Mammary epithelial cell (primary cell): Measurements from ENCODE around the gene CDCA5.

Experiments
- CTCF ChIP-seq, 2 donors: IDR thresholded peaks in 1 of 2; conservative IDR thresholded peaks in 1 of 2; 2 replicates each; pipeline ENCODE4 v1.5.1; 2011 to 2012; ENCODE audit warnings: inconsistent platforms in 2 of 2, low read length in 2 of 2, mild to moderate bottlenecking in 2 of 2, control low read depth in 1 of 2, low read depth in 1 of 2; ENCODE audit not compliant: insufficient read depth in 1 of 2; ENCODE audit errors: extremely low read depth in 1 of 2
- EZH2 ChIP-seq: IDR thresholded peaks from 2 replicates; pipeline ENCODE4 v1.6.1; 2012; ENCODE audit warnings: low read length, inconsistent platforms, borderline replicate concordance

- no peak for TF ChIP-seq EZH2
- TF ChIP-seq CTCF (conservative IDR thresholded peaks at IDR 0.05 in 1 of 2, IDR thresholded peaks at IDR 0.05 in 1 of 2; ENCODE audit: extremely low read depth in 1 of 2, insufficient read depth in 1 of 2, low read depth in 1 of 2, low read length in 2 of 2) = no peak
These were observed 27.4 kb upstream of the CDCA5 start for GRCh38 chr11:65111159-65111743.
